OCI-LY7 (cell line): ENCODE data around the gene UBE2J1. TPM values are rescaled to one million over a fixed set of nuclear protein-coding genes. Genes with fewer than 3 reads are reported as not detected.

Source experiments
- BruUV-seq: library from RNA; stranded (reverse); fragments of 400-500 nt; replicated peaks from 2 replicates; lab custom pipeline; 2021; lab: Mats Ljungman, UMichigan
- CTCF ChIA-PET: fragments of 300-600 bp; sonication (Branson Sonifier 250); formaldehyde crosslinking; loops from one replicate; lab custom pipeline; 2022; ENCODE audit warnings: antibody characterized with exemption; ENCODE audit not compliant: unreplicated experiment; lab: Charles Lee
- POLR2A ChIA-PET: fragments of 300-600 bp; sonication (Branson Sonifier 250); formaldehyde crosslinking; loops from one replicate; lab custom pipeline; 2022; ENCODE audit warnings: antibody characterized with exemption; lab: Charles Lee
- DNase-seq: peaks from one replicate; pipeline ENCODE4 v3.0.0-alpha.2; 2015; ENCODE audit warnings: low spot score
- H2AFZ ChIP-seq: fragments of 200-600 bp; sonication (generic), shearing (Covaris generic); 2 replicates; pipeline ENCODE4 v1.6.1; 2014; ENCODE audit warnings: mild to moderate bottlenecking, antibody characterized with exemption, low read length, moderate library complexity
- H3K27ac ChIP-seq: fragments of 200-600 bp; sonication (generic); 2 replicates; pipeline ENCODE4 v1.5.1; 2014; ENCODE audit warnings: mixed run types, low read depth, mild to moderate bottlenecking, moderate library complexity, low read length, inconsistent platforms; ENCODE audit not compliant: poor library complexity, severe bottlenecking
- H3K36me3 ChIP-seq: fragments of 200-600 bp; sonication (generic); 2 replicates; pipeline ENCODE4 v1.6.1; 2014; ENCODE audit warnings: mild to moderate bottlenecking, antibody characterized with exemption, low read length, moderate library complexity, mixed read lengths; ENCODE audit not compliant: insufficient read depth
- H3K4me1 ChIP-seq: fragments of 200-600 bp; sonication (generic); 2 replicates; pipeline ENCODE4 v1.5.1; 2014; ENCODE audit warnings: mild to moderate bottlenecking, low read length; ENCODE audit not compliant: insufficient read depth, poor library complexity, severe bottlenecking
- H3K4me2 ChIP-seq: fragments of 200-600 bp; sonication (generic); 2 replicates; pipeline ENCODE4 v1.6.1; 2014; ENCODE audit warnings: mild to moderate bottlenecking, low read length
- H3K4me3 ChIP-seq: fragments of 200-600 bp; sonication (generic); 2 replicates; pipeline ENCODE4 v1.5.1; 2014; ENCODE audit warnings: mild to moderate bottlenecking, low read depth, low read length; ENCODE audit not compliant: poor library complexity, severe bottlenecking
- H3K79me2 ChIP-seq: fragments of 200-600 bp; sonication (generic); 2 replicates; pipeline ENCODE4 v1.6.1; 2016; ENCODE audit warnings: low read depth, mild to moderate bottlenecking, low read length, moderate library complexity, mixed read lengths; ENCODE audit not compliant: insufficient read depth
- H3K9me2 ChIP-seq: fragments of 200-600 bp; sonication (generic); 2 replicates; pipeline ENCODE4 v1.6.1; 2016; ENCODE audit warnings: mild to moderate bottlenecking, low read length, mixed read lengths; ENCODE audit not compliant: insufficient read depth
- H3K9me3 ChIP-seq: fragments of 200-600 bp; sonication (generic); 2 replicates; pipeline ENCODE4 v1.6.1; 2014; ENCODE audit warnings: mild to moderate bottlenecking, mixed run types, low read length, mixed read lengths
- H4K20me1 ChIP-seq: fragments of 200-600 bp; sonication (generic); 2 replicates; pipeline ENCODE4 v1.6.1; 2014; ENCODE audit warnings: mild to moderate bottlenecking, antibody characterized with exemption, low read length, moderate library complexity, mixed read lengths; ENCODE audit not compliant: insufficient read depth
- CTCF ChIP-seq: fragments of 200-600 bp; sonication (generic); conservative IDR thresholded peaks from 2 replicates; pipeline ENCODE4 v1.5.1; 2014; ENCODE audit warnings: mild to moderate bottlenecking, antibody characterized with exemption, low read length, moderate library complexity, mixed read lengths
- EZH2phosphoT487 ChIP-seq: fragments of 200-600 bp; sonication (generic); IDR thresholded peaks from 2 replicates; pipeline ENCODE4 v1.6.1; 2018; ENCODE audit warnings: low read depth, borderline replicate concordance, mild to moderate bottlenecking, mixed run types, antibody characterized with exemption, low read length, moderate library complexity, mixed read lengths
- intact Hi-C: fragments of 100-400 bp; cut with micrococcal nuclease; formaldehyde crosslinking; loops from one replicate; pipeline ENCODE4 v1.10.0; 2022; ENCODE audit not compliant: unreplicated experiment
- total RNA-seq, 2 experiments: library from RNA; depleted of rRNA in 1 of 2; stranded (reverse); fragments of >200 nt in 1 of 2; shearing (Covaris generic) in 1 of 2; gene quantifications; 2 replicates each; pipeline ENCODE4 v1.2.3, GENCODE V29; 2014 to 2022

The UBE2J1 gene
- total RNA-seq, 2 experiments from 2014 or later, result 117 to 243 TPM

- Histone ChIP-seq H4K20me1 (no peaks in the 10 kb centered on the region), H3K9me3 (no peaks in the 10 kb centered on the region), H3K27ac (no peak overlapping the region), H3K9me2 (no peaks in the 10 kb centered on the region), H3K79me2 (peaks cover 13% of the 10 kb centered on the region; the same call in 1 of the 2 replicates), H3K4me2 (peak overlapping the region; percentile 39), H2AFZ (no peak overlapping the region; the same call in 1 of the 2 replicates), H3K36me3 (peaks cover 4% of the 10 kb centered on the region; the same call in 1 of the 2 replicates), H3K4me1 (peaks cover 37% of the 10 kb centered on the region), H3K4me3 (no peak overlapping the region)
- intact Hi-C loops, result no loop called here
- ChIA-PET POLR2A (no interaction called here), CTCF (no interaction called here)
- no peak for TF ChIP-seq CTCF
- no peak for TF ChIP-seq EZH2phosphoT487
- DNase-seq, result no peak
- BruUV-seq, result no TSS peak
Observed at GRCh38 chr6:89393659-89394058, 41.1 kb upstream of the UBE2J1 start.

- Histone ChIP-seq H3K36me3 (peaks cover 4% of the 10 kb centered on the region; the same call in 1 of the 2 replicates), H4K20me1 (no peaks in the 10 kb centered on the region), H3K4me2 (peak overlapping the region; percentile 39), H3K9me3 (no peaks in the 10 kb centered on the region), H2AFZ (peak overlapping the region; percentile 27; the same call in 1 of the 2 replicates), H3K9me2 (no peaks in the 10 kb centered on the region), H3K4me1 (peaks cover 41% of the 10 kb centered on the region), H3K27ac (no peak overlapping the region), H3K4me3 (no peak overlapping the region), H3K79me2 (peaks cover 20% of the 10 kb centered on the region; the same call in 1 of the 2 replicates)
- ChIA-PET POLR2A (interaction anchor here (0.6 to 1.5 kb wide), 3 partner anchors 9 to 245 kb away, joined by 3 to 7 read pairs (median 4); partner anchors contain the start of gene LYRM2), CTCF (no interaction called here)
- BruUV-seq, result no TSS peak
- no peak for DNase-seq
- TF ChIP-seq EZH2phosphoT487, result no peak
- no peak for TF ChIP-seq CTCF
- intact Hi-C loops, result no loop called here
Observed at GRCh38 chr6:89392823-89393222, 40.3 kb upstream of the UBE2J1 start.

GRCh38 chr6:89388846-89389245 is 36.3 kb upstream of the UBE2J1 start:
- Histone ChIP-seq H4K20me1 (no peaks in the 10 kb centered on the region), H3K36me3 (peaks cover 6% of the 10 kb centered on the region; the same call in 1 of the 2 replicates), H3K79me2 (peaks cover 16% of the 10 kb centered on the region; the same call in 1 of the 2 replicates), H3K27ac (no peak overlapping the region), H3K4me3 (no peak overlapping the region), H3K4me2 (peak overlapping the region; percentile 86), H3K9me3 (peaks cover 5% of the 10 kb centered on the region; the same call in 1 of the 2 replicates), H2AFZ (no peak overlapping the region), H3K9me2 (no peaks in the 10 kb centered on the region), H3K4me1 (peaks cover 67% of the 10 kb centered on the region)
- CTCF ChIA-PET, result no interaction called here
- TF ChIP-seq EZH2phosphoT487, result no peak
- no peak for TF ChIP-seq CTCF
- intact Hi-C loops, result no loop called here
- no TSS peak for BruUV-seq
- no peak for DNase-seq
- POLR2A ChIA-PET, result interaction anchor here (0.7 to 3.8 kb wide), 9 partner anchors 10 to 1514 kb away, joined by 3 to 26 read pairs (median 4); no protein-coding TSS in a partner anchor
